GM12891 (cell line): ENCODE measurements around the gene URGCP.

Experiments used
- POLR2A ChIP-seq: IDR thresholded peaks from 2 replicates; pipeline ENCODE4 v1.6.1; 2011; ENCODE audit warnings: low read depth, low read length, control low read depth
- POLR2AphosphoS5 ChIP-seq: IDR thresholded peaks from 2 replicates; pipeline ENCODE4 v1.6.1; 2011; ENCODE audit warnings: low read depth, low read length, control low read depth
- TAF1 ChIP-seq: IDR thresholded peaks from 2 replicates; pipeline ENCODE4 v1.6.1; 2011; ENCODE audit warnings: low read depth, low read length, control low read depth

DNA sequence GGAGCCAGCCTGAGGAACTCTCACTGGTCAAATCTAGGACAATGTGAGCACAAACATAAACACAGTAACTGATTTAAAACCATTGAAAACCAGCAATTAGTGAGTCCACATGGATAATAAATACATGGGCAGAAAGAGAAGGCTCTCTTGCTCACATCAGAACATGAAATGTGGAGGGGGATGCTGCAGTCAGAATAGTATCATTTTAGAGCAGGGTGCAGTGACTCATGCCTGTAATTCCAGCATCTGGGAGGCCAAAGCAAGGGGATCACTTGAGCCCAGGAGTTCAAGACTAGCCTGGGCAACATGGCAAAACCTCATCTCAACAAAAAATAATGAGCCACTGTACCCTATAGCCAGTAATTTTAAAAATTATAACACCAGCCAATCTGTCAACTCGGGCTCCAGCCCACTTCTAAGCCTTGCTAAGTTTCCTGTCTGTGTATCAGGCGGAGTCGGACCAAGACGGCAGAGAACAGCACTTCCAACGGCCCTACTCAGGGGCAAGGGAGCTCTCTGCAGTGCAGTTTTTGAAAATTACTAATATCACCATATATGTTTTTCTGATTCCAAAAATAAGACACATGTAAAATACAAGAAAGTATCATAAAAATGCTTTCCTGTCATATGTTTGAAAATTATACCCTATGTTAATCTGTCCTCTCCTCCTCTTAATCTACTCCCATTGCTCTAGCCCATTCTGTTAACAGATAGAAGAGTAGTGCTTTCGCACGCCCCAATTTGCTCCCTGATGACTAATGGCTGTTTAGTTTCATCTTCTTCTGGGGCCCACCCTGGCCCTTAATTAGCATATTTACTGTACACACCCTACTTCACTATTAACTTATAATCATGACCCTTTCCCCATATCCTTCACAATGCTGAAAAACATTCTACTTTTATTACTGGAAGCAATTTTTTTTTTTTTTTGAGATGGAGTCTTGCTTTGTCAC lies 17.1 kb downstream of the URGCP start:
- TF ChIP-seq TAF1 (no peak), POLR2A (no peak), POLR2AphosphoS5 (no peak)
